HG02884 (cell line): ENCODE results near the gene YY2.
"Not testable (repeated sequence)": the region's sequence is repeated elsewhere in the genome, so short reads cannot be mapped to it uniquely, and the experiment has no call there.

ENCODE experiments used
- ATAC-seq: cut with Tn5 transposase; IDR thresholded peaks from one replicate; pipeline ENCODE4 v1.9.1; 2021; ENCODE audit warnings: mild to moderate bottlenecking, moderate library complexity; ENCODE audit not compliant: unreplicated experiment

Gene YY2

GRCh38 chrX:21855937-21856415 is at the start of gene YY2:
Gene YY2, plus strand, starts transcription at chrX:21855987. Its CDS starts 498 bp downstream, at chrX:21856485.
- ATAC-seq: no peak

GRCh38 chrX:21806691-21807090 is 49.1 kb upstream of the YY2 start:
- no peak for ATAC-seq

GRCh38 chrX:21811832-21812231 is 44.0 kb upstream of the YY2 start:
- no peak for ATAC-seq

GRCh38 chrX:21812628-21813027 is 43.2 kb upstream of the YY2 start:
- ATAC-seq: no peak

GRCh38 chrX:21813612-21814368 is 42.0 kb upstream of the YY2 start:
- ATAC-seq: no peak

- no peak for ATAC-seq
These were observed 39.7 kb upstream of the YY2 start for GRCh38 chrX:21816136-21816535.

- ATAC-seq: not testable (repeated sequence)
These were observed 35.6 kb upstream of the YY2 start for GRCh38 chrX:21820170-21820569.

GRCh38 chrX:21821875-21822274 is 33.9 kb upstream of the YY2 start:
- ATAC-seq: no peak

- ATAC-seq: no peak
These were observed 24.3 kb upstream of the YY2 start for GRCh38 chrX:21831496-21831895.

- no peak for ATAC-seq
These were observed 18.7 kb upstream of the YY2 start for GRCh38 chrX:21837056-21837455.

GRCh38 chrX:21838937-21839333 is 16.9 kb upstream of the YY2 start:
- ATAC-seq: no peak

- peak; percentile 70 for ATAC-seq
These were observed 16.2 kb upstream of the YY2 start, which contains the start of gene MBTPS2 for GRCh38 chrX:21839334-21840192. Gene MBTPS2, plus strand, starts transcription at chrX:21839617. Its CDS starts 118 bp downstream, at chrX:21839735.

- ATAC-seq: peak; percentile 19
These were observed 15.6 kb upstream of the YY2 start for GRCh38 chrX:21840193-21840545.

- no peak for ATAC-seq
These were observed 12.6 kb upstream of the YY2 start for GRCh38 chrX:21843179-21843578.

GRCh38 chrX:21845096-21845495 is 10.7 kb upstream of the YY2 start:
- ATAC-seq: no peak

GRCh38 chrX:21847342-21847741 is 8.4 kb upstream of the YY2 start:
- no peak for ATAC-seq

- ATAC-seq: no peak
These were observed 2.2 kb upstream of the YY2 start for GRCh38 chrX:21853578-21853977.

- ATAC-seq: no peak
These were observed 717 bp downstream of the YY2 start for GRCh38 chrX:21856504-21856903.

GRCh38 chrX:21863241-21863640 is 7.5 kb downstream of the YY2 start:
- ATAC-seq: no peak

GRCh38 chrX:21865436-21865835 is 9.6 kb downstream of the YY2 start:
- ATAC-seq: no peak

GRCh38 chrX:21870494-21870893 is 14.7 kb downstream of the YY2 start:
- ATAC-seq: no peak
